DND-41 (cell line): ENCODE data around the gene BPIFB3.
"Not testable (repeated sequence)": the region's sequence is repeated elsewhere in the genome, so short reads cannot be mapped to it uniquely, and the experiment has no call there.

Experiments used
- ATAC-seq: fragments of 200-7000 bp; cut with Tn5 transposase; 3 replicates; pipeline ENCODE4 v1.9.1; 2021; ENCODE audit warnings: low read depth; ENCODE audit not compliant: insufficient read depth
- DNase-seq: peaks from one replicate; pipeline ENCODE4 v3.0.0-alpha.2; 2020
- H2AFZ ChIP-seq: 2 replicates; pipeline ENCODE4 v1.6.0; 2012; ENCODE audit warnings: low read depth, low read length
- H3K27ac ChIP-seq: 2 replicates; pipeline ENCODE4 v1.5.1; 2012; ENCODE audit warnings: low read length, inconsistent platforms
- H3K27me3 ChIP-seq: fragments of 200-600 bp; sonication (generic); 2 replicates; pipeline ENCODE4 v1.6.0; 2012; ENCODE audit warnings: low read length, mild to moderate bottlenecking, inconsistent platforms; ENCODE audit not compliant: insufficient read depth, poor library complexity
- H3K36me3 ChIP-seq: 2 replicates; pipeline ENCODE4 v1.5.1; 2012; ENCODE audit warnings: low read length, inconsistent platforms; ENCODE audit not compliant: insufficient read depth
- H3K4me1 ChIP-seq: 2 replicates; pipeline ENCODE4 v1.5.1; 2012; ENCODE audit warnings: mild to moderate bottlenecking, low read length; ENCODE audit not compliant: insufficient read depth
- H3K4me2 ChIP-seq: 2 replicates; pipeline ENCODE4 v1.6.0; 2012; ENCODE audit warnings: mild to moderate bottlenecking, moderate library complexity, low read length, inconsistent platforms; ENCODE audit not compliant: insufficient read depth
- H3K4me3 ChIP-seq, 2 experiments: fragments of 200-600 bp in 1 of 2; shearing (Covaris generic) in 1 of 2; 2 replicates each; pipeline ENCODE4 v1.5.1; 2012 to 2016; ENCODE audit warnings: inconsistent platforms in 2 of 2, low read length in 2 of 2, mild to moderate bottlenecking in 2 of 2, low read depth in 1 of 2, moderate library complexity in 1 of 2
- H3K79me2 ChIP-seq: 2 replicates; pipeline ENCODE4 v1.6.0; 2012; ENCODE audit warnings: low read length, inconsistent platforms; ENCODE audit not compliant: insufficient read depth
- H3K9ac ChIP-seq: 2 replicates; pipeline ENCODE4 v1.6.0; 2012; ENCODE audit warnings: low read depth, mild to moderate bottlenecking, inconsistent platforms, low read length, moderate library complexity
- H3K9me3 ChIP-seq: 2 replicates; pipeline ENCODE4 v1.5.1; 2012; ENCODE audit warnings: low read length, moderate library complexity, mild to moderate bottlenecking, inconsistent platforms; ENCODE audit not compliant: insufficient read depth, severe bottlenecking
- H4K20me1 ChIP-seq: 2 replicates; pipeline ENCODE4 v1.6.0; 2012; ENCODE audit warnings: low read length; ENCODE audit not compliant: insufficient read depth
- EZH2 ChIP-seq: IDR thresholded peaks from 3 replicates; pipeline ENCODE4 v1.6.1; 2012; ENCODE audit warnings: borderline replicate concordance, low read depth, mild to moderate bottlenecking, moderate library complexity, low read length, inconsistent platforms; ENCODE audit not compliant: severe bottlenecking
- TF ChIP-seq, protein P1 (sequence below): IDR thresholded peaks from 2 replicates; pipeline ENCODE4 v1.5.1; 2012; ENCODE audit warnings: borderline replicate concordance, low read length, moderate library complexity, mild to moderate bottlenecking; ENCODE audit not compliant: poor library complexity, severe bottlenecking; ENCODE audit errors: extremely low read depth

The BPIFB3 gene

DNA sequence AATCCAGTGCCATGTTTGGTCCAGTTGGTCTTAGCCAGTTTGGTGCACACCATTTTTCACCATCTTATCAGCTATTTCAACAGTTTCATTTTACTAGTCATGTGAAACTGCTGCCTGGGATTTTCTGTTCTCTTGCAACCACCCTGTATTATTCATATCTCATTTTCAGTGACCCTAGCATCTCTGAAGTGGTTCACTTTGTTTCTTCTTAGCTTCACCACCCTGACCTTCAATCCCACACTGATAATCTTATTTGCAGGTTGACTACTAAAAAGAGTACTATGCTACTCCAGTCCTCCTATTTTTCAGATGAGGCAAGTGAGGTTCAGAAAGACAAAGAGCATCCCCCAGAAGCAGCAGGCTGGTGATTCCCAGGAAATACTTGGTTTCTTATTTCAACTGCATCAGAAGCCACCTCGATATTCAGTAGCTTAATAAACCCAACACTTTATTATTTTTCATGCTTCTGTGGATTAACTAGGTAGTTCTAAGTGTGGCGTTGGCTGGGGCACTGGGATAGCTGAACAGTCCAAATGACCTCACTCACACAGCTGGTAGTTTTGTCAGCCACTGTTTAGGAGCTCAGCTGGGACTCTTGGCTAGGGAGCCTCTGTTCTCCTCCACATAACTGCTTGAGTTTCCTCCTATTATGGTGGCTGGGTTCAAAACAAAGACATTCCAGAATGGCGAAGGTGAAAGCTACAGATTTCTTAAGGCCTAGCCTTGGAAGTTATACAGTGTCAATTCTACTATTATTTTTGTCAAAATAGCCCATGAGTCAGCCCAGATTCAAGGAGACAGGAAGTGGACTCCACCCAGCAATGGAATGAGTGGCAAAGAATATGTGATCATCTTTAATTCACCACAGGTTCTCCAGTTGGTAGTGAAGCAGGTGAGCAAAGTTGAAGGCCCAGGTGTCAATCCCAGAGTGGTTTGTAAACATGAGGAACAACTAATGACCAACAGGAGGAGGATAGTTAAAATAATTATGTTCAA is 66.3 kb downstream of the BPIFB3 start:
- Histone ChIP-seq H3K27ac (no peak overlapping the region), H4K20me1 (no peaks in the 10 kb centered on the region), H3K9me3 (no peaks in the 10 kb centered on the region), H2AFZ (no peak overlapping the region), H3K4me2 (no peak overlapping the region), H3K4me1 (no peaks in the 10 kb centered on the region), H3K9ac (no peak overlapping the region), H3K4me3 (no peak overlapping the region), H3K27me3 (no peaks in the 10 kb centered on the region), H3K36me3 (no peaks in the 10 kb centered on the region), H3K79me2 (no peaks in the 10 kb centered on the region)
- DNase-seq (no peak), ATAC-seq (no peak)
- TF ChIP-seq EZH2 = no peak
- TF ChIP-seq, protein P1, sequence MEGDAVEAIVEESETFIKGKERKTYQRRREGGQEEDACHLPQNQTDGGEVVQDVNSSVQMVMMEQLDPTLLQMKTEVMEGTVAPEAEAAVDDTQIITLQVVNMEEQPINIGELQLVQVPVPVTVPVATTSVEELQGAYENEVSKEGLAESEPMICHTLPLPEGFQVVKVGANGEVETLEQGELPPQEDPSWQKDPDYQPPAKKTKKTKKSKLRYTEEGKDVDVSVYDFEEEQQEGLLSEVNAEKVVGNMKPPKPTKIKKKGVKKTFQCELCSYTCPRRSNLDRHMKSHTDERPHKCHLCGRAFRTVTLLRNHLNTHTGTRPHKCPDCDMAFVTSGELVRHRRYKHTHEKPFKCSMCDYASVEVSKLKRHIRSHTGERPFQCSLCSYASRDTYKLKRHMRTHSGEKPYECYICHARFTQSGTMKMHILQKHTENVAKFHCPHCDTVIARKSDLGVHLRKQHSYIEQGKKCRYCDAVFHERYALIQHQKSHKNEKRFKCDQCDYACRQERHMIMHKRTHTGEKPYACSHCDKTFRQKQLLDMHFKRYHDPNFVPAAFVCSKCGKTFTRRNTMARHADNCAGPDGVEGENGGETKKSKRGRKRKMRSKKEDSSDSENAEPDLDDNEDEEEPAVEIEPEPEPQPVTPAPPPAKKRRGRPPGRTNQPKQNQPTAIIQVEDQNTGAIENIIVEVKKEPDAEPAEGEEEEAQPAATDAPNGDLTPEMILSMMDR = no peak

DNA sequence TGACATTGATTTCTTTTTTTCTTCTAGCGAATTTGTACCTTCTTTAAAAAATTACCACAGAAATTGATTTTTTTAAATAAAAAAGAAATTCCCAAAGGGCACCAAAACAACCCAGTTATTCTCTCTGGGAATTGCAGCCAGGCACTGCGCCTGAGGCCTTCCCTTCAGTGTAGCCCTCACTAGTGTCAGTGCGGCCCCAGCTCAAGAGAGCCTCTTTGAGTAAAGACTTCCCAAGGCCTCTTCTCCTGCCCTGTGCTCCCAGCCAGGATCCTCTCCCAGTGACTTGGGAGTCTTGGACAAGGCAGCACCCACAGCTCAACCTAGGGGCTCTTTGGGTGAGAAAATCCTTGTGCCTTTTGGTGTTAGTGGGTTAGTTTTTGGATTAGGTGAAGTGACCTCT is 67.2 kb downstream of the BPIFB3 start:
- Histone ChIP-seq H3K36me3 (no peaks in the 10 kb centered on the region), H2AFZ (no peak overlapping the region), H4K20me1 (no peaks in the 10 kb centered on the region), H3K9me3 (no peaks in the 10 kb centered on the region), H3K4me2 (no peak overlapping the region), H3K79me2 (no peaks in the 10 kb centered on the region), H3K9ac (no peak overlapping the region), H3K27me3 (no peaks in the 10 kb centered on the region), H3K4me1 (no peaks in the 10 kb centered on the region), H3K27ac (no peak overlapping the region), H3K4me3 (no peak overlapping the region)
- no peak for ATAC-seq
- TF ChIP-seq, protein P1 = no peak
- no peak for TF ChIP-seq EZH2
- DNase-seq = no peak

DNA sequence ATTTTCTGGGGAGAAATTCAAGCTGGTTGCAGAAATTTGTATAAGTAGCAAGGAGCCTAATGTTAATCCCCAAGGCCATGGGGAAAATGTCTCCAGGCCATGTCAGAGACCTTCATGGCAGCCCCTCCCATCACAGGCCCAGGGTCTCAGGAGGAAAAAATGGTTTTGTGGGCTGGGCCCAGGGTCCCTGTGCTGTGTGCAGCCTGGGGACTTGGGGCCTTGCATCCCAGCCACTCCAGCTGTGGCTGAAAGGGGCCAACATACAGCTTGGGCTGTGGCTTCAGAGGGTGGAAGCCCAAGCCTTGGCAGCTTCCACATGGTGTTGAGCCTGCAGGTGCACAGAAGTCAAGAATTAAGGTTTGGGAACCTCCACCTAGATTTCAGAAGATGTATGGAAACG is 68.6 kb downstream of the BPIFB3 start:
- H3K4me3 ChIP-seq, DNase-seq, H3K36me3 ChIP-seq, H3K4me1 ChIP-seq, H3K27ac ChIP-seq, H3K27me3 ChIP-seq, ATAC-seq, H3K9me3 ChIP-seq, H2AFZ ChIP-seq, H3K4me2 ChIP-seq, H4K20me1 ChIP-seq, H3K9ac ChIP-seq, H3K79me2 ChIP-seq: not testable (repeated sequence)
